ENCODE data around the gene FDXR. TPM values are rescaled to one million over a fixed set of nuclear protein-coding genes. Genes with fewer than 3 reads are reported as not detected.

Gene FDXR
- total RNA-seq, 1 donor: 23.5 TPM

DNA sequence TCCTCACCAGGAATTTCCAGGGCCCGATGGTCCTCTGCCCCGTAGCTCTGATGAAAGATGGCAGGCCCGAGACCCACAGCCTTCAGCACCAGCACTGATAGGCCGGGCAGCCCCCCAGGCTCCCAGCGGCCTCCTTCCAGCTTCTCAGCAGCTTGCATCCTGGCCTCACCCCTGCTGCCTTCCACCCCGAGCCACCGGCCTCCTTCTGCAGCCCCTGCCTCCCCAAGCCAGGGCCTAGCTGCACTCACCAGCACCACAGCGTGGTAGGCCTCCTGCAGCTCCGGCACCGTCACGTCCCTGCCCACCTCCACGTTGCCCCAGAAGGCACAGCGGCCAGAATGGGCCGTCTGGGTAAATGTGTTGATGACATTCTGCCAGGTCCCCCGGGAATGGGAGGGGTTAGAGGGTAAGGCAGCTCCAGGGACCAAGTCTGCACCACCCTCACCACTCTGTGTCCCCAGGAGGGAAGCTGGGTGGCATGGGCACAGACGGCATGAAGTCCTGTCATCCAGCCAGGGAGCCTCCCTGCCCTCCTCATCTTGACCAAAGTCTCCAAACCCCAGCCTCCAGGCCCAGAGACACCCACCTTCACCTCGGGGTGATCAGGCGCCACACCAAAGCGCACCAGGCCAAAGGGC lies 6.5 kb downstream of the FDXR start:
- TF ChIP-seq, protein P1, sequence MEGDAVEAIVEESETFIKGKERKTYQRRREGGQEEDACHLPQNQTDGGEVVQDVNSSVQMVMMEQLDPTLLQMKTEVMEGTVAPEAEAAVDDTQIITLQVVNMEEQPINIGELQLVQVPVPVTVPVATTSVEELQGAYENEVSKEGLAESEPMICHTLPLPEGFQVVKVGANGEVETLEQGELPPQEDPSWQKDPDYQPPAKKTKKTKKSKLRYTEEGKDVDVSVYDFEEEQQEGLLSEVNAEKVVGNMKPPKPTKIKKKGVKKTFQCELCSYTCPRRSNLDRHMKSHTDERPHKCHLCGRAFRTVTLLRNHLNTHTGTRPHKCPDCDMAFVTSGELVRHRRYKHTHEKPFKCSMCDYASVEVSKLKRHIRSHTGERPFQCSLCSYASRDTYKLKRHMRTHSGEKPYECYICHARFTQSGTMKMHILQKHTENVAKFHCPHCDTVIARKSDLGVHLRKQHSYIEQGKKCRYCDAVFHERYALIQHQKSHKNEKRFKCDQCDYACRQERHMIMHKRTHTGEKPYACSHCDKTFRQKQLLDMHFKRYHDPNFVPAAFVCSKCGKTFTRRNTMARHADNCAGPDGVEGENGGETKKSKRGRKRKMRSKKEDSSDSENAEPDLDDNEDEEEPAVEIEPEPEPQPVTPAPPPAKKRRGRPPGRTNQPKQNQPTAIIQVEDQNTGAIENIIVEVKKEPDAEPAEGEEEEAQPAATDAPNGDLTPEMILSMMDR (IDR thresholded peaks at IDR 0.05; ENCODE audit: extremely low read depth, low read depth, low read length): no peak
- H4K20me1 ChIP-seq (ENCODE audit: insufficient read depth, low read length): peaks cover 4% of the 10 kb centered on the region

DNA sequence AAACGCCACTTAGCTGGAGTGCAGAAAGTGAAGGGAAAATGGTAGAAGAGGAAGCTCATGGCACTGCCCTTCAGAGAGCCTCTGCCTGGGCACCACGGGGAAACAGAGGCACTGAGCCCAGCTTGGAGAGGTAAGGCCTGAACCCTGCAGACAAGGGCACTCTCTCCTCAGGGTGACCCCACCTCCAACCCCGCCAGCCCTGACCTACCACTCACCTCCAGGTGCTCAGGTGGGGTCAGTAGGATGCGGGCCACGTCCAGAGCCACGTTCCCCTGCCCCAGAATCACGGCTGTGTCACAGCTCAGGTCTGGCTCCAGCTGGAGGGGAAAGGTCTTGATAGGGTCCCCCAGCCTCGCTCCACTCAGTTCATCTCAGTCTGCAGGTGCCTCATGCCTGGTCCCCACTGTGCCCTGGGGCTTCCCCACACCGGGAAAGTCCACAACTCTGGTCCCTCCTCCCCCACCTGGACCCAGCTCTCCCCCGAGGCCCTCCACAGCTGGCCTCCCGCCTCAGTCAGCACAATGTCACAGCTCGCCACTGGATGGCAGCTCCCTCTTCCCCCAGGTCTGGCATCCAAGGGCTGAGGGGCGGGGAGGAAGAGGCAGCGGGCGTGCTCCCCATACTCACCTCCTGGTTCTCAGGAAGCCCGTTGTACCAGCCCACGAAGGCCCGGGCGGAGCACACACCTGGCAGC lies 7.1 kb downstream of the FDXR start:
- peaks cover 4% of the 10 kb centered on the region for H4K20me1 ChIP-seq (ENCODE audit: insufficient read depth, low read length)

More for the DNA sequence above, 6.5 kb downstream of the FDXR start:
- peaks cover under 1% of the 10 kb centered on the region for H3K79me2 ChIP-seq (ENCODE audit: insufficient read depth, low read length)
- H3K27ac ChIP-seq (ENCODE audit: low read depth, low read length): no peak overlapping the region
- H2AFZ ChIP-seq (ENCODE audit: low read length): no peak overlapping the region
- peaks cover 7% of the 10 kb centered on the region for H3K4me1 ChIP-seq (ENCODE audit: insufficient read depth, low read length)
- no peak for DNase-seq (ENCODE audit: insufficient read length, low spot score, missing footprints)
- no peaks in the 10 kb centered on the region for H3K36me3 ChIP-seq (ENCODE audit: insufficient read depth, low read length)
- H3K4me3 ChIP-seq (ENCODE audit: insufficient read depth, low read length): no peak overlapping the region
- H3K9me3 ChIP-seq (ENCODE audit: low read depth, low read length): no peaks in the 10 kb centered on the region
- peaks cover 10% of the 10 kb centered on the region for H3K27me3 ChIP-seq (ENCODE audit: insufficient read depth, low read length)
- no peak overlapping the region for H3K4me2 ChIP-seq (ENCODE audit: insufficient read depth, low read length)

DNA sequence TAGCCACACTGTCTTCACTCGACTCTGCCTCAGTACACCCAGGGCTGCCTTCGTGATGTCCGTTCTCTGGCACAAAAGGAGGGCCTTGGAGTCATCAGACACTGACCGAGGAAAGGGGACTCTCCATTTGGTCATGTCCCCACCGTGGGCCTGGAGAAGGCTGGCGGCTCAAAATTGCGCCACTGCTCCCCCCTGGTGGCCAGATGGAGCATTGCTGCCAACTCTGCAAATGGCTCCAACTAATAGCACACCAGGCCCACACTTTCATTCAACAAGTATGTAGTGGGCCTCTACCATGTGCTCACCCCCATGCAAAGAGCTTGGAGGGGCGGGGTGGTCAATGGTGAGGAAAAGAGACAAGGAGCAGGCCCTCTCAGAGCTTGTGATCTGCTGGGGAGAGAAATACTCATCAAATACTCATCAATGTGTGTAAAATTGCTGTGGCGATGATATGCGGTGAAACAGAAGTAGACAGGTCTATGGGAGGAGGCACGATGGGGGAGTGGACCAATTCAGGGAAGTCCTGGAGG lies 7.9 kb downstream of the FDXR start:
- TF ChIP-seq, protein P1 (IDR thresholded peaks at IDR 0.05; ENCODE audit: extremely low read depth, low read depth, low read length): peak; percentile 93
- peaks cover 24% of the 10 kb centered on the region for H3K27me3 ChIP-seq (ENCODE audit: insufficient read depth, low read length)
- no peaks in the 10 kb centered on the region for H3K36me3 ChIP-seq (ENCODE audit: insufficient read depth, low read length)
- peak; percentile 95 for DNase-seq (ENCODE audit: insufficient read length, low spot score, missing footprints)
- no peak overlapping the region for H3K4me2 ChIP-seq (ENCODE audit: insufficient read depth, low read length)
- H3K27ac ChIP-seq (ENCODE audit: low read depth, low read length): no peak overlapping the region
- H2AFZ ChIP-seq (ENCODE audit: low read length): no peak overlapping the region
- no peaks in the 10 kb centered on the region for H3K4me1 ChIP-seq (ENCODE audit: insufficient read depth, low read length)
- H3K79me2 ChIP-seq (ENCODE audit: insufficient read depth, low read length): no peaks in the 10 kb centered on the region
- peaks cover 4% of the 10 kb centered on the region for H4K20me1 ChIP-seq (ENCODE audit: insufficient read depth, low read length)
- H3K4me3 ChIP-seq (ENCODE audit: insufficient read depth, low read length): no peak overlapping the region
- no peaks in the 10 kb centered on the region for H3K9me3 ChIP-seq (ENCODE audit: low read depth, low read length)

More for the DNA sequence above, 7.1 kb downstream of the FDXR start:
- H3K36me3 ChIP-seq (ENCODE audit: insufficient read depth, low read length): no peaks in the 10 kb centered on the region
- peaks cover 2% of the 10 kb centered on the region for H3K4me1 ChIP-seq (ENCODE audit: insufficient read depth, low read length)
- DNase-seq (ENCODE audit: insufficient read length, low spot score, missing footprints): no peak
- no peaks in the 10 kb centered on the region for H3K9me3 ChIP-seq (ENCODE audit: low read depth, low read length)
- H2AFZ ChIP-seq (ENCODE audit: low read length): no peak overlapping the region
- TF ChIP-seq, protein P1 (IDR thresholded peaks at IDR 0.05; ENCODE audit: extremely low read depth, low read depth, low read length): no peak
- H3K4me2 ChIP-seq (ENCODE audit: insufficient read depth, low read length): no peak overlapping the region
- no peaks in the 10 kb centered on the region for H3K79me2 ChIP-seq (ENCODE audit: insufficient read depth, low read length)
- no peak overlapping the region for H3K4me3 ChIP-seq (ENCODE audit: insufficient read depth, low read length)
- peaks cover 17% of the 10 kb centered on the region for H3K27me3 ChIP-seq (ENCODE audit: insufficient read depth, low read length)
- no peak overlapping the region for H3K27ac ChIP-seq (ENCODE audit: low read depth, low read length)

DNA sequence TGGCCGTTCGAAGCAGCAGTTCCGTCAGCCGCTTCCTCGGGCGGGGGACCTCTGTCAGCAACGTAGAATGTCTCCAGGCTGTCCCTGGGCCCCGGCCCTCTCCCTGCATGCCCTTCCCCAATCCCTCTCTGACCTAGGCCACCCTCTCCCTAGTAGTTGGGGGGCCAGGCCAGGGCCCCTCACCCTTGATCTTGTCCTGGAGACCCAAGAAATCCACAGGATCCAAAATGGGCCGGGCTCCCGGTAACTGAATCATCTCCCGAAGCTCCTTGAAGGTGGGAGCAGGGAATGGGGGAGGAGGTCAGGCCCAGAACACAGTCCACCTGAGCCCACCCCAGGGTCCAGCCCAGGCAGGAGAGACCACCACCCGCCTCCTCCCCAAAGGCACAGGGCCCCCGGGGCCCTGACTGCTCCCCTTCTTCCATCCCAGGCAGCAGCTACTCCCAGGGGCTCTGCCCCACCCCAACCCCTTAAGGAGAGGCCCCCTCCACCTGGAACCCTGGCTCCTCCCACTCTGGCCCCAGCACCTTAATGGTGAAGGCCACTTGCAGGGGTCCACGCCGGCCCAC lies 8.4 kb downstream of the FDXR start:
- Histone ChIP-seq H3K27me3 (ENCODE audit: insufficient read depth, low read length) (peaks cover 26% of the 10 kb centered on the region), H3K27ac (ENCODE audit: low read depth, low read length) (no peak overlapping the region), H2AFZ (ENCODE audit: low read length) (no peak overlapping the region), H3K79me2 (ENCODE audit: insufficient read depth, low read length) (no peaks in the 10 kb centered on the region), H3K4me1 (ENCODE audit: insufficient read depth, low read length) (no peaks in the 10 kb centered on the region), H3K9me3 (ENCODE audit: low read depth, low read length) (no peaks in the 10 kb centered on the region), H3K4me3 (ENCODE audit: insufficient read depth, low read length) (no peak overlapping the region), H3K36me3 (ENCODE audit: insufficient read depth, low read length) (no peaks in the 10 kb centered on the region), H3K4me2 (ENCODE audit: insufficient read depth, low read length) (no peak overlapping the region), H4K20me1 (ENCODE audit: insufficient read depth, low read length) (no peaks in the 10 kb centered on the region)
- no peak for DNase-seq (ENCODE audit: insufficient read length, low spot score, missing footprints)
- TF ChIP-seq, protein P1 (IDR thresholded peaks at IDR 0.05; ENCODE audit: extremely low read depth, low read depth, low read length): no peak

All from osteoblast (primary cell).